PFSK-1 (cell line): ENCODE results near the gene IRX4.

ENCODE experiments used
- FOXP2 ChIP-seq: optimal IDR thresholded peaks from 2 replicates; pipeline ENCODE3; 2011; ENCODE audit warnings: borderline replicate concordance, control low read depth, inconsistent platforms; ENCODE audit not compliant: insufficient read depth; ENCODE audit errors: extremely low read length, extremely low read depth
- POLR2AphosphoS5 ChIP-seq: IDR thresholded peaks from 2 replicates; pipeline ENCODE4 v1.6.1; 2012; ENCODE audit warnings: low read depth, mild to moderate bottlenecking, control low read depth, low read length, moderate library complexity
- SIN3A ChIP-seq: IDR thresholded peaks from 2 replicates; pipeline ENCODE4 v1.6.1; 2012; ENCODE audit warnings: mild to moderate bottlenecking, low read length, moderate library complexity, borderline replicate concordance; ENCODE audit not compliant: insufficient read depth
- TAF1 ChIP-seq: IDR thresholded peaks from 2 replicates; pipeline ENCODE4 v1.6.1; 2012; ENCODE audit warnings: low read length, control low read depth, borderline replicate concordance; ENCODE audit not compliant: insufficient read depth
- TF ChIP-seq, protein P1 (sequence below), 2 experiments: IDR thresholded peaks; 2 replicates each; pipeline versions ENCODE4 v1.6.1 to v1.8.0; 2011 to 2012; ENCODE audit warnings: low read depth in 2 of 2, low read length in 2 of 2, control low read depth in 1 of 2, inconsistent platforms in 1 of 2, mild to moderate bottlenecking in 1 of 2, moderate library complexity in 1 of 2; ENCODE audit not compliant: insufficient read depth in 1 of 2

The IRX4 gene

DNA sequence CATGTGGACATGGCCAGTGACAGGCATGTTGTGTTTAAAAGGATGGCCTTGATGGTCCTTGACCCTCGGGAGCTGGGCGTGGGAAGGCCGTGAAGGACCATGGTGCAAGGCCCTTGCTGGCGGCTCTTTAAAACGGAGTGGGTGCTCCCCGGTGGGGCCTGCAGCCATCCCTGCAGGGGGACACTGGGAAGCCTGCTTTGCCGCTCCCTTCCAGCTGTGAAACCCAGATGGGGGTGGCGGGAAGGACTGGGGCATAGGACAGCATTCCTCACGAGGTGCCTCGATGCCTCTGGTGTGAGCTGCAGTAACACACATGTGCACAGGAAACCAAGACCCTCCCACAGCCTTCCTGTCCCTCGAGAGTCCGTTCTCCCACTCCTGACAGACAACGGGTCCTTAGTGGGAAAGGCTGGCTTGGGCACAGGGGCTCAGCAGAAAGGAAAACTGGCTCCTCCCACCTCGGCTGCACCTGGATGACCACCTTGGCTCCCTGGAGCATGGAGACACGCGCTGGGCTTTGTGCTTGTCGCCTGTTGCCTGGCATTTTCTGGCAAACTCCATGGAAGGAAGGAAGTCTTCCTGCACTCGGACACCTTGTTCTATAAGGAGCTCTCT is 30.3 kb upstream of the IRX4 start:
- TF ChIP-seq, protein P1, sequence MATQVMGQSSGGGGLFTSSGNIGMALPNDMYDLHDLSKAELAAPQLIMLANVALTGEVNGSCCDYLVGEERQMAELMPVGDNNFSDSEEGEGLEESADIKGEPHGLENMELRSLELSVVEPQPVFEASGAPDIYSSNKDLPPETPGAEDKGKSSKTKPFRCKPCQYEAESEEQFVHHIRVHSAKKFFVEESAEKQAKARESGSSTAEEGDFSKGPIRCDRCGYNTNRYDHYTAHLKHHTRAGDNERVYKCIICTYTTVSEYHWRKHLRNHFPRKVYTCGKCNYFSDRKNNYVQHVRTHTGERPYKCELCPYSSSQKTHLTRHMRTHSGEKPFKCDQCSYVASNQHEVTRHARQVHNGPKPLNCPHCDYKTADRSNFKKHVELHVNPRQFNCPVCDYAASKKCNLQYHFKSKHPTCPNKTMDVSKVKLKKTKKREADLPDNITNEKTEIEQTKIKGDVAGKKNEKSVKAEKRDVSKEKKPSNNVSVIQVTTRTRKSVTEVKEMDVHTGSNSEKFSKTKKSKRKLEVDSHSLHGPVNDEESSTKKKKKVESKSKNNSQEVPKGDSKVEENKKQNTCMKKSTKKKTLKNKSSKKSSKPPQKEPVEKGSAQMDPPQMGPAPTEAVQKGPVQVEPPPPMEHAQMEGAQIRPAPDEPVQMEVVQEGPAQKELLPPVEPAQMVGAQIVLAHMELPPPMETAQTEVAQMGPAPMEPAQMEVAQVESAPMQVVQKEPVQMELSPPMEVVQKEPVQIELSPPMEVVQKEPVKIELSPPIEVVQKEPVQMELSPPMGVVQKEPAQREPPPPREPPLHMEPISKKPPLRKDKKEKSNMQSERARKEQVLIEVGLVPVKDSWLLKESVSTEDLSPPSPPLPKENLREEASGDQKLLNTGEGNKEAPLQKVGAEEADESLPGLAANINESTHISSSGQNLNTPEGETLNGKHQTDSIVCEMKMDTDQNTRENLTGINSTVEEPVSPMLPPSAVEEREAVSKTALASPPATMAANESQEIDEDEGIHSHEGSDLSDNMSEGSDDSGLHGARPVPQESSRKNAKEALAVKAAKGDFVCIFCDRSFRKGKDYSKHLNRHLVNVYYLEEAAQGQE (IDR thresholded peaks at IDR 0.05; ENCODE audit: insufficient read depth in 1 of 2, low read depth in 2 of 2, low read length in 2 of 2), result no peak
- no peak for TF ChIP-seq POLR2AphosphoS5
- no peak for TF ChIP-seq TAF1
- no peak for TF ChIP-seq FOXP2
- TF ChIP-seq SIN3A, result no peak

DNA sequence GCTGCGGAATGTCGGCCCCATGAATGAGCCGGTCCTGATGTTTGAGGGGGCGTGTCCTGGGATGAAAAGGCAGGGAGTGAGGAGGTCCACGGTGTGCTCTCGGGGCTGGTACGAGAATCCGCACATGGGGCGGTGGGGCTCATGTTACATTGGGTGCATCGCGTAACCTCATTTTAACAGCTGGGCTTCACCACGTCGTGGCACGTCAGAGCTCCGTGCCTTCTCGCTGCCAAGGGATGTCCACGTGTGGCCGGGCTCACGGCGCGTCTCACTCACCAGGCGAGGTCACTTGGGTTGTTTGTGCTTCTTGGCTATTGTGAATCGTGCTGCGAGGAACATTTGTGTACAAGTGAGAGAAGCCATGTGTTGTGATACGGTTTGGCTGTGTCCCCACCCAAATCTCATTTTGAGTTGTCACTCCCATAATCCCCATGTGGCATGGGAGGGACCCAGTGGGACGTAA is 29.1 kb upstream of the IRX4 start:
- TF ChIP-seq SIN3A (no peak), POLR2AphosphoS5 (no peak), TAF1 (no peak)
- TF ChIP-seq, protein P1 (IDR thresholded peaks at IDR 0.05; ENCODE audit: insufficient read depth in 1 of 2, low read depth in 2 of 2, low read length in 2 of 2), result no peak

DNA sequence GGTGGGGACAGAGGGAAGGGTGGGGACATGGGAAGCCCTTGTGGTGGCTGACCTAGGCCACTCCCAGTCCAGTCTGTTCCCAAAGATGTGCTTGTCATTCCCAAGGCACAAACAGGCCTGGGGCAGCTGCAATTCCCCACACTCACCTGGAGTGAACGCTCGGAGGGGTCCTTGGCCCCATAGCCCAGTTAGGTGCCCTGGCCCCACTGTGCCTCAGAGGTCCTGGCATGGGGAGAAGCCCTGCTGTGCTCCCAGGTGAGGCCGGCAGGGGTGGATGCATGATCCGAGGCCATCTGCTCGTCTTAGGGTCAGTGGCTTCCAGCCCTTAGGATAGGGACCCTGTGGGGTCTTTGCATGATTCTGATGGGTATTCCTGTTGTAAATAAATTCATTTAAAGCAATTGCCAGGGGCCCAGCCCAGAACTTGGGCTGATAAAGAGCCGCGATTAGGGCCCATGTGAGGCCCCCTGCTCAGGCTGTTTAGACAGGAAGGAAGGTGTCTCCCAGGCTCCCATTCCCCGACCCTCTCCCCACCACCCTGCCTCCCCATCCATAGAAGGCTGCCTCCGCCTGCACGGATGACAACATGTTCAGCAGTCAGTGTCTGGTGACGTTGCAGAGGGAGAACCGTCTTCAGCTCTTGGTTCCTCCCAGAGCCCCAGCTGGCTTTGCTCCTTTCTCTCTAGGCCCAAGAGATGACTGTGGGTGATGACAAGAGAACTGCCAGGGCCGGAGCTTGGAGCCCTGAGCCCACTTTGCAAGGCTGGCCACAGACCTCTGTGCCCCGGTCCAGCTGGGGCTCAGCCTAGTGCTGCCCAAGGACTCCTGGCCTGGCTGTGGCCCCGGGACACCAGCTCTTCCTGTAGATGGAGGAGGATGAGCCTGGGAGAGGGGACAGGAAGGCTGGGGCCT is 28.4 kb upstream of the IRX4 start:
- TF ChIP-seq FOXP2 (no peak), POLR2AphosphoS5 (no peak), TAF1 (no peak), SIN3A (no peak)
- TF ChIP-seq, protein P1 (IDR thresholded peaks at IDR 0.05; ENCODE audit: insufficient read depth in 1 of 2, low read depth in 2 of 2, low read length in 2 of 2), result no peak

DNA sequence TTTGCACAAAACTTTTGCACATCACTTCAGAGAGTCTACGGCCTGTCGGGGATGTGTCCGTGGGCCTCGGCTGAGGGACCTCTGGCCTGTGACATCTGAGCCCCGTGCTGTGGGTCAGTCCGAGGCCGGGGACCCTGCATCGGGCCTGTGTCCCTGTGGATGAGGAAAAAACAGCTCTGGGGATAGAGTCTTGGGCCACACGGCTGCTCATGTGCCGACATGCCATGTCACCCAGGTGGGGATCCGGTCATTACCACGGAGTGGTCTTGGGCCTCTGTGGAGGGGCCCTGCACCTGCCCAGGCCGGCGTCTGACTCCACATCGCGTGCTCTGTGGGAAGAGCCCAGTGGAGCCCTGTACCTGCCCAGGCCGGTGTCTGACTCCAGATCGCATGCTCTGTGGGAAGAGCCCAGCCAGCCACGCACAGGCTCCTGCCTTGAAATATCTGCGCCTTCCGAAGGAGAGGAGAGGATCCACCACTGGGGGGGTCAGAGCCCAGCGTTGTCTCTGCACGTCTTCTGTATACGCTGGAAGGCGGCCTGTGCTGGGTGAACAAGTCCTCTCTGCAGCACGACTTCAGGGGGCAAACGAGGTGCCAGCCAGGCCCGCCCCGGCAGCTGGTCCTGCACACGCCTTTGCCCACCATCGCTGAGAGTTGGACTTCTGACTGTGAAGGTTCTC is 27.5 kb upstream of the IRX4 start:
- TF ChIP-seq, protein P1 (IDR thresholded peaks at IDR 0.05; ENCODE audit: insufficient read depth in 1 of 2, low read depth in 2 of 2, low read length in 2 of 2), result no peak
- TF ChIP-seq SIN3A (no peak), POLR2AphosphoS5 (no peak), TAF1 (no peak), FOXP2 (no peak)
